Measurements from ENCODE around the gene ROR2.

GRCh38 chr9:91567642-91568274 lies 382.3 kb downstream of the ROR2 start:
- TF ChIP-seq CTCF (IDR thresholded peaks at IDR 0.05; ENCODE audit: insufficient read depth, low read length, poor library complexity, severe bottlenecking) = no peak
- no peak for TF ChIP-seq EZH2phosphoT487 (conservative IDR thresholded peaks at IDR 0.05; ENCODE audit: low read length)
